ENCODE data around the gene CIB4. TPM values are rescaled to one million over a fixed set of nuclear protein-coding genes. Genes with fewer than 3 reads are reported as not detected.

The CIB4 gene
- total and polyA plus RNA-seq, 2 of the 13 experiments (the other 11 are each of a cell fraction or from before 2014, with no cell fraction given) = not detected

DNA sequence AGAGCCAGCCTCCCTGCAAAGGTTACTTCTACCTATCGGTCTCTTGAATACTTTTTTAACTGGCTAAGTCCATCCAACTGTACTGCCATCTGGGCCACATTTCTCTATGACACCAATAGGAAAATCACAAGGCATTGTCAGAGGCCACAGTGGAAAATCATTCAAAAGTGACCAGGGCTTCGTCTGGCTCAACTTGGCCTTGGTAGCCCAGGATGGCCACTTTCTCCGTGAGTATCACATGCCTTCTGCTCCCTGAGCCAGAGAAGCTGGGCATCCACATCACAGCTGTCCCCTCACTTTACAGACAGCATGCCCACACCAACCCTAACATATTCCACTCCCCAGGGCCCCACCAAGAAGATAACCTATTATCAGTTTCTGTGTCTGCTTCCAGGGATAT lies 5.8 kb downstream of the CIB4 start:
- no TSS peak for BruUV-seq (replicated peaks)
- Histone ChIP-seq H3K4me2 (ENCODE audit: low read depth, low read length) (no peak overlapping the region), H3K4me3 (replicated peaks in 1 of 3; ENCODE audit: insufficient read depth in 1 of 3, low read depth in 2 of 3, low read length in 3 of 3) (no peak overlapping the region), H3K27me3 (ENCODE audit: control insufficient read depth in 1 of 2, insufficient read depth in 2 of 2, low read length in 2 of 2) (peaks cover 2 to 58% of the 10 kb centered on the region in 2 experiments; a peak in 4 of 5 replicates), H3K27ac (ENCODE audit: extremely low read length, insufficient read depth, low read length) (no peak overlapping the region), H3K4me1 (ENCODE audit: insufficient read depth, low read length) (peaks cover 11% of the 10 kb centered on the region), H2AFZ (ENCODE audit: low read length) (no peak overlapping the region), H4K20me1 (ENCODE audit: insufficient read depth, low read length) (no peaks in the 10 kb centered on the region; the same call in 1 of the 2 replicates), H3K9ac (ENCODE audit: insufficient read depth, low read depth, low read length) (no peak overlapping the region), H3K36me3 (replicated peaks in 1 of 2; ENCODE audit: control insufficient read depth in 1 of 2, insufficient read depth in 2 of 2, low read length in 2 of 2) (no peaks in the 10 kb centered on the region), H3K9me3 (ENCODE audit: low read length) (no peaks in the 10 kb centered on the region), H3K79me2 (ENCODE audit: insufficient read depth, low read length) (no peaks in the 10 kb centered on the region)
- intact Hi-C loops (cut with micrococcal nuclease; ENCODE audit: unreplicated experiment) (loop anchor here (10.0 kb wide), 1 partner anchor 89 kb away; no protein-coding TSS in a partner anchor), in situ Hi-C loops (cut with HindIII; ENCODE audit: extremely low pct_ligation_motif_present, low pct_unique_long_range_greater_than_20kb) (no loop called here)
- POLR2A ChIA-PET = no interaction called here
- FAIRE-seq (no peak), DNase-seq (ENCODE audit: low spot score) (no peak), ATAC-seq (no peak)
- no peak for TF ChIP-seq MATR3 (CRISPR knock-in tag; IDR thresholded peaks at IDR 0.05)
- no peak for TF ChIP-seq MIER3 (CRISPR knock-in tag; IDR thresholded peaks at IDR 0.05; ENCODE audit: borderline replicate concordance)
- no peak for TF ChIP-seq ZNF737 (CRISPR knock-in tag; IDR thresholded peaks at IDR 0.05; ENCODE audit: borderline replicate concordance)
- no peak for TF ChIP-seq CREB1 (IDR thresholded peaks at IDR 0.05)
- no peak for TF ChIP-seq CREB1 (CRISPR knock-in tag; IDR thresholded peaks at IDR 0.05)
- TF ChIP-seq GATAD1 (CRISPR knock-in tag; IDR thresholded peaks at IDR 0.05) = no peak
- no peak for TF ChIP-seq ZNF564 (CRISPR knock-in tag; IDR thresholded peaks at IDR 0.05)
- no peak for TF ChIP-seq RFX1 (IDR thresholded peaks at IDR 0.05)
- TF ChIP-seq CAMTA2 (CRISPR knock-in tag; IDR thresholded peaks at IDR 0.05; ENCODE audit: borderline replicate concordance) = no peak
- no peak for TF ChIP-seq ZFP90 (CRISPR knock-in tag; IDR thresholded peaks at IDR 0.05; ENCODE audit: borderline replicate concordance)
- no peak for TF ChIP-seq SKIL (CRISPR knock-in tag; IDR thresholded peaks at IDR 0.05; ENCODE audit: borderline replicate concordance)
- no peak for TF ChIP-seq PRMT3 (CRISPR knock-in tag; IDR thresholded peaks at IDR 0.05; ENCODE audit: borderline replicate concordance, low read depth)
- no peak for TF ChIP-seq TRAFD1 (CRISPR knock-in tag; IDR thresholded peaks at IDR 0.05; ENCODE audit: borderline replicate concordance)
- TF ChIP-seq, protein P1, sequence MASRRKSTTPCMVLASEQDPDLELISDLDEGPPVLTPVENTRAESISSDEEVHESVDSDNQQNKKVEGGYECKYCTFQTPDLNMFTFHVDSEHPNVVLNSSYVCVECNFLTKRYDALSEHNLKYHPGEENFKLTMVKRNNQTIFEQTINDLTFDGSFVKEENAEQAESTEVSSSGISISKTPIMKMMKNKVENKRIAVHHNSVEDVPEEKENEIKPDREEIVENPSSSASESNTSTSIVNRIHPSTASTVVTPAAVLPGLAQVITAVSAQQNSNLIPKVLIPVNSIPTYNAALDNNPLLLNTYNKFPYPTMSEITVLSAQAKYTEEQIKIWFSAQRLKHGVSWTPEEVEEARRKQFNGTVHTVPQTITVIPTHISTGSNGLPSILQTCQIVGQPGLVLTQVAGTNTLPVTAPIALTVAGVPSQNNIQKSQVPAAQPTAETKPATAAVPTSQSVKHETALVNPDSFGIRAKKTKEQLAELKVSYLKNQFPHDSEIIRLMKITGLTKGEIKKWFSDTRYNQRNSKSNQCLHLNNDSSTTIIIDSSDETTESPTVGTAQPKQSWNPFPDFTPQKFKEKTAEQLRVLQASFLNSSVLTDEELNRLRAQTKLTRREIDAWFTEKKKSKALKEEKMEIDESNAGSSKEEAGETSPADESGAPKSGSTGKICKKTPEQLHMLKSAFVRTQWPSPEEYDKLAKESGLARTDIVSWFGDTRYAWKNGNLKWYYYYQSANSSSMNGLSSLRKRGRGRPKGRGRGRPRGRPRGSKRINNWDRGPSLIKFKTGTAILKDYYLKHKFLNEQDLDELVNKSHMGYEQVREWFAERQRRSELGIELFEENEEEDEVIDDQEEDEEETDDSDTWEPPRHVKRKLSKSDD (CRISPR knock-in tag; IDR thresholded peaks at IDR 0.05; ENCODE audit: low read depth) = no peak
- TF ChIP-seq NR0B2 (CRISPR knock-in tag; IDR thresholded peaks at IDR 0.05) = no peak
- no peak for TF ChIP-seq ZNF839 (CRISPR knock-in tag; IDR thresholded peaks at IDR 0.05; ENCODE audit: borderline replicate concordance)
- CTCF ChIA-PET (ENCODE audit: low intra/inter-chr PET ratio, low total read pairs) = no interaction called here
- 6% methylated on average over 3 of the region's 3 CpGs for WGBS (ENCODE audit: low lambda C conversion rate)

Measured in HepG2 (cell line).